CD4-positive, alpha-beta T cell treated with Interleukin-4 for 4 hours (primary cell): ENCODE measurements around the gene CR2.
"Not testable (repeated sequence)": the region's sequence is repeated elsewhere in the genome, so short reads cannot be mapped to it uniquely, and the experiment has no call there.

Experiments used
- DNase-seq: peaks from one replicate; pipeline ENCODE4 v3.0.0-alpha.2; 2020

The CR2 gene

GRCh38 chr1:207518608-207519236 is 64.6 kb downstream of the CR2 start:
- DNase-seq: no peak

GRCh38 chr1:207519505-207520399 is 65.6 kb downstream of the CR2 start:
- DNase-seq: no peak

GRCh38 chr1:207520400-207521345 is 66.5 kb downstream of the CR2 start:
- not testable (repeated sequence) for DNase-seq

GRCh38 chr1:207525239-207525638 is 71.1 kb downstream of the CR2 start:
- not testable (repeated sequence) for DNase-seq

- not testable (repeated sequence) for DNase-seq
Observed at GRCh38 chr1:207528401-207528800, 74.3 kb downstream of the CR2 start.

- DNase-seq: not testable (repeated sequence)
Observed at GRCh38 chr1:207536263-207536662, 82.1 kb downstream of the CR2 start.
